OCI-LY1 (cell line): ENCODE data around the gene FSD1L.

Source experiments
- CTCF ChIP-seq: fragments of 200-600 bp; sonication (generic), shearing (Covaris generic); IDR thresholded peaks from 2 replicates; pipeline ENCODE4 v1.5.1; 2017; ENCODE audit warnings: mild to moderate bottlenecking, antibody characterized with exemption, low read length, moderate library complexity, mixed read lengths
- EZH2 ChIP-seq: fragments of 200-600 bp; sonication (generic), shearing (Covaris generic); IDR thresholded peaks from 2 replicates; pipeline ENCODE4 v1.8.0; 2017; ENCODE audit warnings: borderline replicate concordance, mixed run types, mild to moderate bottlenecking, antibody characterized with exemption, low read length, moderate library complexity, mixed read lengths

GRCh38 chr9:105531530-105531929 is 83.7 kb downstream of the FSD1L start:
- TF ChIP-seq EZH2 (no peak), CTCF (no peak)
